DND-41 (cell line): Measurements from ENCODE around the gene IL4R.

Source experiments
- ATAC-seq: fragments of 200-7000 bp; cut with Tn5 transposase; 3 replicates; pipeline ENCODE4 v1.9.1; 2021; ENCODE audit warnings: low read depth; ENCODE audit not compliant: insufficient read depth
- DNase-seq: peaks from one replicate; pipeline ENCODE4 v3.0.0-alpha.2; 2020
- H2AFZ ChIP-seq: 2 replicates; pipeline ENCODE4 v1.6.0; 2012; ENCODE audit warnings: low read depth, low read length
- H3K27ac ChIP-seq: 2 replicates; pipeline ENCODE4 v1.5.1; 2012; ENCODE audit warnings: low read length, inconsistent platforms
- H3K27me3 ChIP-seq: fragments of 200-600 bp; sonication (generic); 2 replicates; pipeline ENCODE4 v1.6.0; 2012; ENCODE audit warnings: low read length, mild to moderate bottlenecking, inconsistent platforms; ENCODE audit not compliant: insufficient read depth, poor library complexity
- H3K36me3 ChIP-seq: 2 replicates; pipeline ENCODE4 v1.5.1; 2012; ENCODE audit warnings: low read length, inconsistent platforms; ENCODE audit not compliant: insufficient read depth
- H3K4me1 ChIP-seq: 2 replicates; pipeline ENCODE4 v1.5.1; 2012; ENCODE audit warnings: mild to moderate bottlenecking, low read length; ENCODE audit not compliant: insufficient read depth
- H3K4me2 ChIP-seq: 2 replicates; pipeline ENCODE4 v1.6.0; 2012; ENCODE audit warnings: mild to moderate bottlenecking, moderate library complexity, low read length, inconsistent platforms; ENCODE audit not compliant: insufficient read depth
- H3K4me3 ChIP-seq, 2 experiments: fragments of 200-600 bp in 1 of 2; shearing (Covaris generic) in 1 of 2; 2 replicates each; pipeline ENCODE4 v1.5.1; 2012 to 2016; ENCODE audit warnings: inconsistent platforms in 2 of 2, low read length in 2 of 2, mild to moderate bottlenecking in 2 of 2, low read depth in 1 of 2, moderate library complexity in 1 of 2
- H3K79me2 ChIP-seq: 2 replicates; pipeline ENCODE4 v1.6.0; 2012; ENCODE audit warnings: low read length, inconsistent platforms; ENCODE audit not compliant: insufficient read depth
- H3K9ac ChIP-seq: 2 replicates; pipeline ENCODE4 v1.6.0; 2012; ENCODE audit warnings: low read depth, mild to moderate bottlenecking, inconsistent platforms, low read length, moderate library complexity
- H3K9me3 ChIP-seq: 2 replicates; pipeline ENCODE4 v1.5.1; 2012; ENCODE audit warnings: low read length, moderate library complexity, mild to moderate bottlenecking, inconsistent platforms; ENCODE audit not compliant: insufficient read depth, severe bottlenecking
- H4K20me1 ChIP-seq: 2 replicates; pipeline ENCODE4 v1.6.0; 2012; ENCODE audit warnings: low read length; ENCODE audit not compliant: insufficient read depth
- EZH2 ChIP-seq: IDR thresholded peaks from 3 replicates; pipeline ENCODE4 v1.6.1; 2012; ENCODE audit warnings: borderline replicate concordance, low read depth, mild to moderate bottlenecking, moderate library complexity, low read length, inconsistent platforms; ENCODE audit not compliant: severe bottlenecking
- TF ChIP-seq, protein P1 (sequence below): IDR thresholded peaks from 2 replicates; pipeline ENCODE4 v1.5.1; 2012; ENCODE audit warnings: borderline replicate concordance, low read length, moderate library complexity, mild to moderate bottlenecking; ENCODE audit not compliant: poor library complexity, severe bottlenecking; ENCODE audit errors: extremely low read depth

The IL4R gene

DNA sequence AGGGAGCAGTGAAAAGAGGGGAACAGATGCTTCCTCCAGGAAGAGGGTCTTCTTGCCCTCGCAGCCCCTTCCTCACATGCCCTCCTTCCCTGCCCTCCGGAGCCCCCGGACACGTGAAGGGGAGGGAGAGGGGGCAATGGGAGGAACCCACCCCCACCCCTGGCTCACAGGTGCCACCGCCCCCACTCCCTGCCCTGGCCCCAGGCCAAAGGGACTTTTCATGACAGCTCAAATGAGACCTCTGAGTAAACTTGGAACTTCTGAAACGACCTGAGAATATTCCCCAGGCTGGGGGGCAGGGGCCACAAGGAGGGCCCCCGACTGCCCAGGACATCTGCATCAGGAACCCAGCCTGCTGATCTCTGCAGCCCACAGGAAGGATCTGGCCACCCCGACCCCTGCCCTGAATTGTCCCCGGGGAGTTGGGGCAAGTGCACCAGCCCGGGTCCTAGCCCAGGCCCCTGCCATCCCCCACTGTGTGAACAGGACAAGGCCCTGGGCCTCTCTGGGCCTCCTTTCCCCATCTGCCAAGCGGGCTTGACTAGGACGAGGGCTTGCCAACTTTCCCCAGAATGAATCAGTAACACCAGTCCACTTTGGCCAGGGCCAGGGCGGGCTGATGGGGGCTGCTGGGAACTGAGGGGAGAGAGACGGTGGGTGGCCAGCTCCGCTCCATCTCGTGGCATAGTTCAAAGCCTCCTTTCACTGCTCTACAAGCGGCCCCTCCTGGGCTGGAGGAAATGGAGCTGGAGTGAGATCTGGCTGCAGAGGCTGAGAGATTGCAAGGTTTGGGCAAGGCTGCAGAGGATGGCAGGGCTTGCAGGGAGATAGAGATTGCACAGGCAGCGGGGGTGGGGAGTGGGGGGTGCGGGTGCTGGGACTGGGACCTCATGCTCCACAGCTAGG is 92.0 kb downstream of the IL4R start:
- H4K20me1 ChIP-seq = no peaks in the 10 kb centered on the region
- H3K27ac ChIP-seq = no peak overlapping the region
- H3K36me3 ChIP-seq = no peaks in the 10 kb centered on the region
- DNase-seq (no peak), ATAC-seq (no peak)
- H3K4me3 ChIP-seq = no peak overlapping the region
- H3K9ac ChIP-seq = no peak overlapping the region
- peaks cover 46% of the 10 kb centered on the region for H3K4me1 ChIP-seq
- H3K9me3 ChIP-seq = no peaks in the 10 kb centered on the region
- no peaks in the 10 kb centered on the region for H3K79me2 ChIP-seq
- H3K4me2 ChIP-seq = no peak overlapping the region
- H2AFZ ChIP-seq = no peak overlapping the region
- TF ChIP-seq, protein P1, sequence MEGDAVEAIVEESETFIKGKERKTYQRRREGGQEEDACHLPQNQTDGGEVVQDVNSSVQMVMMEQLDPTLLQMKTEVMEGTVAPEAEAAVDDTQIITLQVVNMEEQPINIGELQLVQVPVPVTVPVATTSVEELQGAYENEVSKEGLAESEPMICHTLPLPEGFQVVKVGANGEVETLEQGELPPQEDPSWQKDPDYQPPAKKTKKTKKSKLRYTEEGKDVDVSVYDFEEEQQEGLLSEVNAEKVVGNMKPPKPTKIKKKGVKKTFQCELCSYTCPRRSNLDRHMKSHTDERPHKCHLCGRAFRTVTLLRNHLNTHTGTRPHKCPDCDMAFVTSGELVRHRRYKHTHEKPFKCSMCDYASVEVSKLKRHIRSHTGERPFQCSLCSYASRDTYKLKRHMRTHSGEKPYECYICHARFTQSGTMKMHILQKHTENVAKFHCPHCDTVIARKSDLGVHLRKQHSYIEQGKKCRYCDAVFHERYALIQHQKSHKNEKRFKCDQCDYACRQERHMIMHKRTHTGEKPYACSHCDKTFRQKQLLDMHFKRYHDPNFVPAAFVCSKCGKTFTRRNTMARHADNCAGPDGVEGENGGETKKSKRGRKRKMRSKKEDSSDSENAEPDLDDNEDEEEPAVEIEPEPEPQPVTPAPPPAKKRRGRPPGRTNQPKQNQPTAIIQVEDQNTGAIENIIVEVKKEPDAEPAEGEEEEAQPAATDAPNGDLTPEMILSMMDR = no peak
- TF ChIP-seq EZH2 = no peak
- no peaks in the 10 kb centered on the region for H3K27me3 ChIP-seq

DNA sequence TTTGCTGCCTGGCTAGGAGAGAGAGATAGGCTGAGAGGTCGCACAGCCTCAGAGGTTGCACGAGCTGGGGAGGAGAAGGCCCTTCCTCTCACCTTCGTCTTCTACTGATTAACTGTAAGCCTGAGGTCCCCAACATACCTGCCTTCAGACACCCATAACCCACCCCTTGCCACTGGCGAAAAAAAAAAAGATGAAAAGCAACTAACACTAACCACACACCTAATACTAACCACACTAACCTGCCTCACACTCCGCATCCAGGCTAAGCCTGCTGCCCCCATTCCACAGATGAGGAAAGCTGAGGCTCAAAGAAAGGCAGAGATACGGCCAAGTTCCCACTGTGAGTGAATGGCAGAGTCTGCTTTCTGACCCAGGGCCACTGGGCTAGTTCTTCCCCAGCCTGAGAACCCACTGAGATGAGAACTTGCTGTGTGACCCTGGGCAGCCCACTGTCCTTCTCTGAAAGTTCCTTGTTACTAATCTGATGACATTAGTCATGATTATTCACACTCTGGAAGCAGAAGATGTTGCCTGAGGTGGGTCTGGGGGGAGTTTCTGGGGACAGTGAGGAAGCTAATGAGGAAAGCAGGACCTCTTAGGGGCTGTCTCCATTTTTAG is 92.8 kb downstream of the IL4R start:
- DNase-seq (no peak), ATAC-seq (no peak)
- H2AFZ ChIP-seq = no peak overlapping the region
- H3K27ac ChIP-seq = peak overlapping the region; percentile 39; the same call in 1 of the 2 replicates
- no peaks in the 10 kb centered on the region for H4K20me1 ChIP-seq
- no peak overlapping the region for H3K4me2 ChIP-seq
- H3K4me3 ChIP-seq = no peak overlapping the region
- TF ChIP-seq, protein P1 = no peak
- no peak for TF ChIP-seq EZH2
- H3K4me1 ChIP-seq = peaks cover 41% of the 10 kb centered on the region
- no peaks in the 10 kb centered on the region for H3K36me3 ChIP-seq
- H3K9ac ChIP-seq = no peak overlapping the region
- no peaks in the 10 kb centered on the region for H3K79me2 ChIP-seq
- no peaks in the 10 kb centered on the region for H3K27me3 ChIP-seq
- no peaks in the 10 kb centered on the region for H3K9me3 ChIP-seq

DNA sequence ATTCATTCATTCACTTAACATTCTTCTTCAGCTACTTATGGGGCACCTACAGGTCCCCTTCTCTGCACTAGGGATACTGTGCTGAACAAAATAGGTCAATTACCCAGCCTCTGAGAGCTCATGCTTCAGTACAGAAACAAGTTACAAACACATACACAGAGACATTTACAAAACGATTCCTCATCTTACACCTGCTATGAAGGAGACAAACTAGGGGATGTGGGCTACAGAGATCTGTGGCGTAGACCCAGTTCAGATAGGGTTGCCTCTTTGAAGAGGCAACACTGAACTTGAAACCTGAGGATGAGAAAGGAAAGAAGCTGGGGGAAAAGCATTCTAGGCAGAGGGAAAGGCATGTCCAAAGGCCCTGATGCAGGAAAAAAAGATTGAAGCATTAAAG is 93.4 kb downstream of the IL4R start:
- peaks cover 35% of the 10 kb centered on the region for H3K4me1 ChIP-seq
- ATAC-seq (peak; percentile 17; the same call in 1 of the 3 replicates), DNase-seq (no peak)
- H3K27me3 ChIP-seq = no peaks in the 10 kb centered on the region
- TF ChIP-seq, protein P1 = no peak
- H4K20me1 ChIP-seq = no peaks in the 10 kb centered on the region
- H3K36me3 ChIP-seq = no peaks in the 10 kb centered on the region
- H3K4me2 ChIP-seq = no peak overlapping the region
- no peaks in the 10 kb centered on the region for H3K9me3 ChIP-seq
- H3K27ac ChIP-seq = peak overlapping the region; percentile 39; the same call in 1 of the 2 replicates
- H2AFZ ChIP-seq = no peak overlapping the region
- H3K9ac ChIP-seq = no peak overlapping the region
- H3K79me2 ChIP-seq = no peaks in the 10 kb centered on the region
- H3K4me3 ChIP-seq = no peak overlapping the region
